Measurements from ENCODE around the gene DNAJC27.

DNAJC27 gene

DNA sequence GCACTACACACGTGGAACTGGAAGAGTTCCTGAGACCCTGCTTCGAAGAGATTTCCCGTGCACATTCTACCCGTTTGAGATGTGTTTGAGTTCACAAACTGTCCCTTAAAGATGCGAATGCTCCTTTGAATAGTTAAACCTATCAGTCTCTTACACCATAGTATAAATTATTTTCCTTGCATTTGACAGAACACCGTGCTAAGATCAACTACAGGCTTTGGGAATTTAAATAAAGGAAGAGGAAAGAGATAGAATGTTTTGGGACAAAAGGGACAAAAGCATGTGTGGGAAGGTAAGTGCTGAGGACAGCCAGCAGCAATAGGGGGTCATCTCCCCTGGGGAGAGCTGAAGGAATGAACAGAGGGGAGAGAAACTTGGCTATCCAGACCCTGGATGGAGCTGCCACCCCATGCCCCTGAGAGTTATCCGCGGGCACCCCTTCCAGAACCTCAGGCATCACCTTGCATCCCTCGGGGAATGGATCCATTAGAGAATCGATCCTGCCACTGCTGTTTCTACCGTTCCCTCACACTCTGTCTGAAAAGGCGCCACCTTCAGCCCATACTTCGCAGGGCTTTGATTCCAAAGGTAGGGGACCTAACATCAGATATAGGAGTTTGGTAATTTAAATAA is 50.8 kb downstream of the DNAJC27 start:
- DNase-seq (ENCODE audit: low read depth, low spot score), result no peak
- H3K4me3 ChIP-seq (ENCODE audit: low read depth, low read length), result peak overlapping the region; percentile 62
- ChIA-PET CTCF (no interaction called here), POLR2A (no interaction called here)
- TF ChIP-seq CTCF (IDR thresholded peaks at IDR 0.05; ENCODE audit: insufficient read depth, low read length, missing control alignments), result peak; percentile 14

GRCh38 chr2:24920098-24920808 is 51.5 kb downstream of the DNAJC27 start, which contains the start of gene ADCY3:
TSS of gene ADCY3 (minus strand) at chr2:24920237. CDS start at chr2:24918987, 1,250 bp downstream.
- CTCF ChIA-PET, result no interaction called here
- TF ChIP-seq CTCF (IDR thresholded peaks at IDR 0.05; ENCODE audit: insufficient read depth, low read length, missing control alignments), result no peak
- POLR2A ChIA-PET, result no interaction called here
- peak within 1 kb of the TSS; percentile 62 for H3K4me3 ChIP-seq (ENCODE audit: low read depth, low read length)
- no peak for DNase-seq (ENCODE audit: low read depth, low spot score)

DNA sequence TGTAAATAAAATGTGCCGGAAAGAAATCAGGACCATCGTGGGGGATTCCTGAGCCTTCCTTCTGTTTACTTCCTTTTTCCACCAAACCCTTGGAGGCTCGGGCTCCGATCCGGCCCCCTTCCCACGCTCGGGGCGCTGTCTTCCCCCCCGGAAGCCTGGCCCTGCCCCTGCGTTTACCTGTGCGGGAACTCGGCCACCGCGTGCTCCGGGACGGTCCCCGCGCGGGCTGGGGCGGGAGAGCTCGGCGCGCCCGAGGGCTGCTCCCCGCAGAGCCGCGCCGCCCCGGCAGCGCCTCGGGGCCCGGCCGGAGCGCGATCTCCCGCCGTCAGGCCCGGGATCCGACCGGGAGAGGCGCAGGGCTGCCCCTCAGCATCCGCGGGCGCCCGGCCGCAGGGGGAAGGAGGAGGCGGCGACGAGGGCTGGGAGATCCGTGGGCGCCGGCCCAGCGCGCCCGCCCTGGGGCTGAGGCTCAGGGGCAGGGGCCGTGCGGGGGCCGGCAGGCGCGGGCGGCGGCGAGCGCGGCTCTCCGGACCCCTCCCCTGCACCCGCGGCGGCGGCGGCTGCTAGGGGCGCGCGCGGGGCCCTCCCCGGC is 52.2 kb downstream of the DNAJC27 start:
- no peak for DNase-seq (ENCODE audit: low read depth, low spot score)
- peak overlapping the region; percentile 62 for H3K4me3 ChIP-seq (ENCODE audit: low read depth, low read length)
- CTCF ChIA-PET, result no interaction called here
- POLR2A ChIA-PET, result no interaction called here
- no peak for TF ChIP-seq CTCF (IDR thresholded peaks at IDR 0.05; ENCODE audit: insufficient read depth, low read length, missing control alignments)

DNA sequence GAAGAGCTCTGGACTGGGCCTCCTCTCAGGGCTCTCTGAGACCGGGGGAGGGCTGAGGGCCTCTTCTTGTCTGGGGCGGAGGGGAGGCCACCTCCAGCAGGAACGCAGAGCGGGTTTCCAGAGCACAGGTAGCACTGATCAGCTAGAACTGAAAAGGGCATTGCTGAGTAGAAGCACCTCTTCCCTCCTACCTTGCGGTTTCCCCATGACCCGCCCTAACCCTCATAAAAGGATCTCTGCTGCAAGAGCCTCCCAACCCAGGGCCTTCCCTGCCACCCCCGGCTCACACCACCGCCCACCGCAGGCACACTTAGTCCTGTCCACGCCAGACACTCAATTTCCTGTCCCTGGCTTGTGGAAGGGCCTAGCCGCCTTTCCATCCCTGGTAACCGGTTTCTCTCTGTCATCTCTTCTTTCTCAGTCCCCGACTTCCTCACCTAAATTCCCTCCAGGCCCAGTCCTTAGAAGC is 52.7 kb downstream of the DNAJC27 start:
- no peak for TF ChIP-seq CTCF (IDR thresholded peaks at IDR 0.05; ENCODE audit: insufficient read depth, low read length, missing control alignments)
- ChIA-PET CTCF (no interaction called here), POLR2A (no interaction called here)
- no peak for DNase-seq (ENCODE audit: low read depth, low spot score)
- peak overlapping the region; percentile 62 for H3K4me3 ChIP-seq (ENCODE audit: low read depth, low read length)

GRCh38 chr2:24918326-24919036 is 53.3 kb downstream of the DNAJC27 start:
- CTCF ChIA-PET, result no interaction called here
- POLR2A ChIA-PET, result no interaction called here
- no peak for TF ChIP-seq CTCF (IDR thresholded peaks at IDR 0.05; ENCODE audit: insufficient read depth, low read length, missing control alignments)
- DNase-seq (ENCODE audit: low read depth, low spot score), result no peak
- H3K4me3 ChIP-seq (ENCODE audit: low read depth, low read length), result peak overlapping the region; percentile 62
